ENCODE results near the gene NAMPT.

Gene NAMPT

DNA sequence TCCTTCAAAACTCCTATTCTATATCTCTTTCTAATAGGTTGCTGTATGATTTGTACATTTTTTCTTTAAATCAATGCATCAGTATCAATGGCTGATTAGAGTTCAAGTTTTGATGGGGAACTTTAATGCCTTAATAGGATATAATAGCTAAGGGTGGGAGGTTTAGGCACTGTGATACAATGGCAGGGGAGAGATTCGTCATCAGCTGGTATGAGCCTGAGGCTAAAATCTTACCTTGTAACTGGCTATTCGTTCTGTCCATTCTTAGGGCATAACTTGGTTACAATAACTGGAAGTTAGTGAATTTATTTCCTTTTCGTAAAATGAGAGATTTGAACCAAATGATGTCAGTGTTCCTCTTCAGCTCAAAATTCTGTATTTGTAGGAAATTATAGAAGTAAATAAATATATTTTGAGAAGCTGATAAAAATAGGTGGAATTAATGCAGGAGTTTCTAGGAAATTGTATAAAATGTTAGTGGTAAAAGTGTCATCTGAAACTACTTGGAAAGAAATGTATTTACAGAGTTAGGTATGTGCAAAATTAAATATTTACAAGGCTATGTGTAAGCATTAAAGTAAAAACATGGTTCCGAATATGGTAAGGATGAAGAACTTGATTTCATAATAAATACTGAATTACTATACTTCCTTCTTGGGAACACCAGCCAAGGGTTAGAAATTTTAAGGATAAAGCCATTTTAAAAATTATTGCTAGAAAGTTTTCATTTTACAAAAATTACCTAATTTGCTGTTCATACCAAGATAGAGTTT is 27.5 kb upstream of the NAMPT start:
- no peaks in the 10 kb centered on the region for H3K79me2 ChIP-seq (ENCODE audit: insufficient read depth, low read length)
- no peak overlapping the region for H3K4me2 ChIP-seq (ENCODE audit: low read length)
- H3K9me3 ChIP-seq (ENCODE audit: low read length): no peaks in the 10 kb centered on the region
- H3F3A ChIP-seq (ENCODE audit: insufficient read depth, low read length): no peaks in the 10 kb centered on the region
- no peaks in the 10 kb centered on the region for H3K4me1 ChIP-seq (ENCODE audit: insufficient read depth, low read length, severe bottlenecking)
- H3K9me2 ChIP-seq (ENCODE audit: low read depth, low read length): no peaks in the 10 kb centered on the region
- H3K36me3 ChIP-seq (ENCODE audit: insufficient read depth, low read length): no peaks in the 10 kb centered on the region
- TF ChIP-seq, protein P1, sequence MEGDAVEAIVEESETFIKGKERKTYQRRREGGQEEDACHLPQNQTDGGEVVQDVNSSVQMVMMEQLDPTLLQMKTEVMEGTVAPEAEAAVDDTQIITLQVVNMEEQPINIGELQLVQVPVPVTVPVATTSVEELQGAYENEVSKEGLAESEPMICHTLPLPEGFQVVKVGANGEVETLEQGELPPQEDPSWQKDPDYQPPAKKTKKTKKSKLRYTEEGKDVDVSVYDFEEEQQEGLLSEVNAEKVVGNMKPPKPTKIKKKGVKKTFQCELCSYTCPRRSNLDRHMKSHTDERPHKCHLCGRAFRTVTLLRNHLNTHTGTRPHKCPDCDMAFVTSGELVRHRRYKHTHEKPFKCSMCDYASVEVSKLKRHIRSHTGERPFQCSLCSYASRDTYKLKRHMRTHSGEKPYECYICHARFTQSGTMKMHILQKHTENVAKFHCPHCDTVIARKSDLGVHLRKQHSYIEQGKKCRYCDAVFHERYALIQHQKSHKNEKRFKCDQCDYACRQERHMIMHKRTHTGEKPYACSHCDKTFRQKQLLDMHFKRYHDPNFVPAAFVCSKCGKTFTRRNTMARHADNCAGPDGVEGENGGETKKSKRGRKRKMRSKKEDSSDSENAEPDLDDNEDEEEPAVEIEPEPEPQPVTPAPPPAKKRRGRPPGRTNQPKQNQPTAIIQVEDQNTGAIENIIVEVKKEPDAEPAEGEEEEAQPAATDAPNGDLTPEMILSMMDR (IDR thresholded peaks at IDR 0.05; ENCODE audit: low read length): no peak
- TF ChIP-seq EZH2 (IDR thresholded peaks at IDR 0.05; ENCODE audit: borderline replicate concordance, low read length): no peak
- H3K27ac ChIP-seq (ENCODE audit: low read depth, low read length, poor library complexity, severe bottlenecking): no peak overlapping the region
- H2AFZ ChIP-seq (ENCODE audit: low read length): no peak overlapping the region
- no peaks in the 10 kb centered on the region for H3K27me3 ChIP-seq (ENCODE audit: insufficient read depth, low read length)
- H4K20me1 ChIP-seq (ENCODE audit: insufficient read depth, low read length): no peaks in the 10 kb centered on the region
- H3K9ac ChIP-seq (ENCODE audit: low read length): no peak overlapping the region
- no peak overlapping the region for H3K4me3 ChIP-seq (ENCODE audit: low read depth, low read length, poor library complexity, severe bottlenecking)

DNA sequence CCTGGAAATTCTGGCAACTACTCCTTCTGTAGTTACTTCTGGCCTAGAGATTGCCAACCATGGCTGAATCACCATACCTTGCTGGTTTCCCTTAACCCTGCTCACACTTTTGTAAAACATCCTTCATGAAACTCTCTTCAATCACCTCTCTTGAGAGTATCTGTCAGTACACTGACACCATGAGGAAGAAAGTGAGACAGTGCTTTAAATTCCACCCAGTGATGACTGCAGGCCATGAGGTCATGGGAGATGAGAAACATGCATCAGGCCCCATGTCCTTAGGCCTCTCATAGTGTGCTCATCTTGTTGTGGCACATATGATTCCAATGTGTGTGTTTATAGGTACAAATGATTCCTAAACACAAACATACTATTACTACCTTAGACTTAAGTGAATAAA is 24.6 kb upstream of the NAMPT start:
- Histone ChIP-seq H3K4me2 (ENCODE audit: low read length) (no peak overlapping the region), H3K4me3 (ENCODE audit: low read depth, low read length, poor library complexity, severe bottlenecking) (no peak overlapping the region), H3K27me3 (ENCODE audit: insufficient read depth, low read length) (no peaks in the 10 kb centered on the region), H3K27ac (ENCODE audit: low read depth, low read length, poor library complexity, severe bottlenecking) (no peak overlapping the region), H4K20me1 (ENCODE audit: insufficient read depth, low read length) (no peaks in the 10 kb centered on the region), H3K79me2 (ENCODE audit: insufficient read depth, low read length) (no peaks in the 10 kb centered on the region), H3K4me1 (ENCODE audit: insufficient read depth, low read length, severe bottlenecking) (no peaks in the 10 kb centered on the region), H3K9ac (ENCODE audit: low read length) (no peak overlapping the region), H3K9me3 (ENCODE audit: low read length) (no peaks in the 10 kb centered on the region), H3K9me2 (ENCODE audit: low read depth, low read length) (no peaks in the 10 kb centered on the region), H2AFZ (ENCODE audit: low read length) (no peak overlapping the region), H3F3A (ENCODE audit: insufficient read depth, low read length) (no peaks in the 10 kb centered on the region), H3K36me3 (ENCODE audit: insufficient read depth, low read length) (no peaks in the 10 kb centered on the region)
- TF ChIP-seq EZH2 (IDR thresholded peaks at IDR 0.05; ENCODE audit: borderline replicate concordance, low read length): no peak
- TF ChIP-seq, protein P1 (IDR thresholded peaks at IDR 0.05; ENCODE audit: low read length): no peak; the same call in 1 of the 2 replicates

DNA sequence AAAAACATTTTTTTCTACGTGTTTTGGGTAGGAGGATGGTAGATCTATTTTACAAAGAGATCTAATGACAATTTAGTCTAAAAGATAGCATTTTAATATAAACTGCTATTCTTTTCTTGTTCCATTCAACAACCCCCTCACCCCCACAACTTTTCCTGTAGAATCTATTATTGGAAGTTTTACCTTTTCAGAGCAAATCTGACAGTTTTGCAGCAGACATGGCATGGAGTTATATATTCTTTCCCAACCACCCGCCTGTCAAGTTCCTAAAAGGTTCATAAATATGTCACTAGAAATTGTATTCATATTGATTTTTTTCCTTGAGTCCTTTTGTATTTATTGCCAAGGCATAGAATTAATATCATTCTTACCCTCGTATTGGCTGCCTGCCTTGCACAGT is 21.5 kb upstream of the NAMPT start:
- H3K36me3 ChIP-seq (ENCODE audit: insufficient read depth, low read length): no peaks in the 10 kb centered on the region
- no peaks in the 10 kb centered on the region for H3K27me3 ChIP-seq (ENCODE audit: insufficient read depth, low read length)
- H3K9me3 ChIP-seq (ENCODE audit: low read length): no peaks in the 10 kb centered on the region
- H3K9ac ChIP-seq (ENCODE audit: low read length): no peak overlapping the region
- no peaks in the 10 kb centered on the region for H3K79me2 ChIP-seq (ENCODE audit: insufficient read depth, low read length)
- H3K4me1 ChIP-seq (ENCODE audit: insufficient read depth, low read length, severe bottlenecking): no peaks in the 10 kb centered on the region
- no peaks in the 10 kb centered on the region for H4K20me1 ChIP-seq (ENCODE audit: insufficient read depth, low read length)
- H3F3A ChIP-seq (ENCODE audit: insufficient read depth, low read length): no peaks in the 10 kb centered on the region
- H3K9me2 ChIP-seq (ENCODE audit: low read depth, low read length): no peaks in the 10 kb centered on the region
- no peak overlapping the region for H3K4me2 ChIP-seq (ENCODE audit: low read length)
- H3K4me3 ChIP-seq (ENCODE audit: low read depth, low read length, poor library complexity, severe bottlenecking): no peak overlapping the region
- H2AFZ ChIP-seq (ENCODE audit: low read length): no peak overlapping the region
- TF ChIP-seq, protein P1 (IDR thresholded peaks at IDR 0.05; ENCODE audit: low read length): no peak
- TF ChIP-seq EZH2 (IDR thresholded peaks at IDR 0.05; ENCODE audit: borderline replicate concordance, low read length): no peak
- no peak overlapping the region for H3K27ac ChIP-seq (ENCODE audit: low read depth, low read length, poor library complexity, severe bottlenecking)
